Karpas-422 (cell line): Measurements from ENCODE around the gene ZNF773. TPM values are rescaled to one million over a fixed set of nuclear protein-coding genes. Genes with fewer than 3 reads are reported as not detected.
"Not testable (repeated sequence)": the region's sequence is repeated elsewhere in the genome, so short reads cannot be mapped to it uniquely, and the experiment has no call there.

Source experiments
- DNase-seq: peaks from one replicate; pipeline ENCODE4 v3.0.0-alpha.2; 2015
- H2AFZ ChIP-seq: fragments of 200-600 bp; sonication (generic); 2 replicates; pipeline ENCODE4 v1.6.1; 2014; ENCODE audit warnings: antibody characterized with exemption, low read length, mixed read lengths
- H3K27ac ChIP-seq: fragments of 200-600 bp; sonication (generic); 2 replicates; pipeline ENCODE4 v1.5.1; 2014; ENCODE audit warnings: mild to moderate bottlenecking, low read length, moderate library complexity
- H3K27me3 ChIP-seq: fragments of 200-600 bp; sonication (generic); 2 replicates; pipeline ENCODE4 v1.6.1; 2014; ENCODE audit warnings: low read length, mixed read lengths
- H3K36me3 ChIP-seq: fragments of 200-600 bp; sonication (generic); 2 replicates; pipeline ENCODE4 v1.6.1; 2014; ENCODE audit warnings: low read length, mixed read lengths; ENCODE audit not compliant: insufficient read depth
- H3K4me1 ChIP-seq: fragments of 200-600 bp; sonication (generic); 2 replicates; pipeline ENCODE4 v1.6.1; 2014; ENCODE audit warnings: mild to moderate bottlenecking, low read length, mixed read lengths
- H3K4me2 ChIP-seq: fragments of 200-600 bp; sonication (generic); 2 replicates; pipeline ENCODE4 v1.6.1; 2014; ENCODE audit warnings: low read length, low read depth, mild to moderate bottlenecking; ENCODE audit not compliant: poor library complexity, severe bottlenecking
- H3K4me3 ChIP-seq: fragments of 200-600 bp; sonication (generic); 2 replicates; pipeline ENCODE4 v1.5.1; 2014; ENCODE audit warnings: mild to moderate bottlenecking, antibody characterized with exemption, low read length, mixed read lengths
- H3K79me2 ChIP-seq: fragments of 200-600 bp; sonication (generic); 2 replicates; pipeline ENCODE4 v1.6.1; 2014; ENCODE audit warnings: mild to moderate bottlenecking, low read length, mixed read lengths
- H3K9ac ChIP-seq: fragments of 200-600 bp; sonication (generic); 2 replicates; pipeline ENCODE4 v1.6.0; 2014; ENCODE audit warnings: low read length
- H3K9me2 ChIP-seq: fragments of 200-600 bp; sonication (generic), shearing (Covaris generic); replicated peaks from 2 replicates; pipeline ENCODE4 v1.6.0; 2014; ENCODE audit warnings: mild to moderate bottlenecking, low read length, moderate library complexity; ENCODE audit not compliant: insufficient read depth
- H3K9me3 ChIP-seq: fragments of 300-700, 200-600 bp; sonication (generic); 2 replicates; pipeline ENCODE4 v1.6.1; 2014; ENCODE audit warnings: low read length, mixed read lengths
- H4K20me1 ChIP-seq: fragments of 200-600 bp; sonication (generic); 2 replicates; pipeline ENCODE4 v1.6.1; 2014; ENCODE audit warnings: mild to moderate bottlenecking, antibody characterized with exemption, low read length, low read depth; ENCODE audit not compliant: insufficient read depth
- total RNA-seq: library from RNA; depleted of rRNA; stranded (reverse); fragments of >200 nt; shearing (Covaris generic); gene quantifications from 2 replicates; pipeline ENCODE4 v1.2.3, GENCODE V29; 2014; ENCODE audit warnings: low replicate concordance

Gene ZNF773
- total RNA-seq, 1 experiment from 2014 or later, result 25.2 TPM

GRCh38 chr19:57488299-57488644, 11.5 kb upstream of the ZNF773 start:
- H3K9me2 ChIP-seq, H3K79me2 ChIP-seq, DNase-seq, H3K27ac ChIP-seq, H4K20me1 ChIP-seq, H3K27me3 ChIP-seq, H2AFZ ChIP-seq, H3K4me1 ChIP-seq: not testable (repeated sequence)
- Histone ChIP-seq H3K9ac (peak overlapping the region; percentile 39; the same call in 1 of the 2 replicates), H3K9me3 (peaks cover 34% of the 10 kb centered on the region), H3K4me3 (peak overlapping the region; percentile 55), H3K4me2 (peak overlapping the region; percentile 66), H3K36me3 (peaks cover 15% of the 10 kb centered on the region)

DNA sequence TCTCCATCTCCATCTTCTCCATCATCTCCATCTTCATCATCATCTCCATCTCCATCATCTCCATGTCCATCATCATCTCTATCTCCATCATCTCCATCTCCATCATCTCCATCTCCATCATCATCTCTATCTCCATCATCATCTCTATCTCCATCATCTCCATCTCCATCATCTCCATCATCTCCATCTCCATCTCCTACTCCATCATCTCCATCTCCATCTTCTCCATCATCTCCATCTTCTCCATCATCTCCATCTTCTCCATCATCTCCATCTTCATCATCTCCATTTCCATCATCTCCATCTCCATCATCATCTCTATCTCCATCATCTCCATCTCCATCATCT, 432 bp upstream of the ZNF773 start:
- peak overlapping the region; percentile 74 for H3K4me2 ChIP-seq
- H3K4me1 ChIP-seq, H3K27me3 ChIP-seq, H4K20me1 ChIP-seq, H3K27ac ChIP-seq, H3K9me2 ChIP-seq, H3K9ac ChIP-seq, DNase-seq: not testable (repeated sequence)
- 0 out of 2 replicates have a peak overlapping the region, but pooled peaks have one; percentile 30 for H2AFZ ChIP-seq
- H3K9me3 ChIP-seq, result peaks cover 63% of the 10 kb centered on the region
- H3K36me3 ChIP-seq, result peaks cover 34% of the 10 kb centered on the region
- peak overlapping the region; percentile 83 for H3K4me3 ChIP-seq
- peaks cover 36% of the 10 kb centered on the region for H3K79me2 ChIP-seq

DNA sequence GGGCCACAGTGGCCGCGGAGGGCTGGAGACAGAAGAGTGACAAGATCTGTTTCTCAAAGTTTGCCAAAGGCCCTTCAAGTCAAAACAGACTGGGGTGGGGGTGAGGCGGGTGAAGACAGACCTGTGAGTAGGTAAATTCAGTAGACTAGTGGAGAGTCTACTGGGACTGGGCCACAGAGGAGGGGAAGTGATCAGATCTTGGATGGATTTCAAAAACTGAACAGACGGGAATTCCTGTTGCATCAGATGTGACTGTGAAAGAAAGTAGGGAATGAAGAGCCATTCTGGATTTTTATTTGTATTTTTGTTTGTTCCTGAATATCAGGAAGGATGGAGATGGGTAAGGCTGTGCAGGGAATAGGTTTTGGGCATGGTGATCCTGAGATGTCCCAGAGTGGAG, 662 bp downstream of the ZNF773 start:
- H3K27me3 ChIP-seq, H3K4me1 ChIP-seq, H3K27ac ChIP-seq, H4K20me1 ChIP-seq, H3K9me2 ChIP-seq, DNase-seq, H2AFZ ChIP-seq: not testable (repeated sequence)
- Histone ChIP-seq H3K4me3 (peak overlapping the region; percentile 83), H3K9me3 (peaks cover 53% of the 10 kb centered on the region), H3K36me3 (peaks cover 40% of the 10 kb centered on the region), H3K79me2 (peaks cover 36% of the 10 kb centered on the region), H3K9ac (peak overlapping the region; percentile 62), H3K4me2 (peak overlapping the region; percentile 63)

DNA sequence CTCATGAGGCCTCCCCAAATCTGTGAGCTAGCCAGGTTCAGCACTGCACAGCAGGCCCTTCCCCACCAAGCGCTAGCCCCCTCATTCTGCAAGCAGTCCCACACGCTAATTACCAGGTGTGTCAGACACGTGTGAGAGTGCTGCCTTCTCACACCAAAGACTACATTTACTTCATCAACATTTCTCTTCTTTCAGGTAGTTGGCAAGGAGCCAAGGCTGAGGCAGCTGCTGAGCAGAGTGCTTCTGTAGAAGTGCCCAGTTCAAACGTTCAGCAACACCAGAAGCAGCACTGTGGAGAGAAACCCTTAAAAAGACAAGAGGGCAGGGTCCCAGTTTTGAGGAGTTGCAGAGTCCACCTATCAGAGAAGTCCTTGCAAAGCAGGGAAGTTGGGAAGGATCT, 6.4 kb downstream of the ZNF773 start:
- Histone ChIP-seq H2AFZ (no peak overlapping the region), H3K9ac (no peak overlapping the region), H3K9me3 (peaks cover 63% of the 10 kb centered on the region), H3K9me2 (no peaks in the 10 kb centered on the region), H3K27ac (no peak overlapping the region), H3K27me3 (no peaks in the 10 kb centered on the region), H3K36me3 (peaks cover 73% of the 10 kb centered on the region), H3K4me2 (no peak overlapping the region), H3K79me2 (peaks cover 27% of the 10 kb centered on the region), H3K4me1 (no peaks in the 10 kb centered on the region), H3K4me3 (no peak overlapping the region), H4K20me1 (no peaks in the 10 kb centered on the region)
- DNase-seq, result no peak

- H3K9me3 ChIP-seq, result peaks cover 66% of the 10 kb centered on the region
Observed at GRCh38 chr19:57511484-57511883, 11.7 kb downstream of the ZNF773 start.

DNA sequence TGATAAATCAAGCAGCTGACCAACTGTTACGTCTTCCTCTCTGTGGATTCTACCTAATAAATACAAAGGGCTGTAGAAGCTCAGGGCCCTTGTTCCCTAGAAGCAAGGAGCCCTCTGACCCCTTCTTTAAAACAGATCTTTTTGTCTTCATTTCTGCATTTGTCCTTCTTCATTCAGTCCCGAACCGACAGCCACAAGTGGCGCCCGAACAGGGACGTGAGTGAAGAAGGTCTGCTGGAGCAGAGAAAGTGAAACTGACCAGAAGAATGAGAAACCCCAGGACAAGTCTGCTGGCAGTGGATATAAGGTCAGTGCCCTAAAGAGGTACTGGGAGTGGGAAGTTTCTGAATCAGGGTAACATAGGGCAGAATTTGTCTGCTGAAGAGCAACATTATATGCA, 13.1 kb downstream of the ZNF773 start:
- DNase-seq, result peak; percentile 54
- Histone ChIP-seq H3K4me1 (no peaks in the 10 kb centered on the region), H3K9me2 (no peaks in the 10 kb centered on the region), H3K36me3 (peaks cover 57% of the 10 kb centered on the region), H3K9ac (no peak overlapping the region), H3K4me3 (no peak overlapping the region), H3K27ac (no peak overlapping the region), H3K9me3 (peaks cover 65% of the 10 kb centered on the region), H3K27me3 (no peaks in the 10 kb centered on the region), H2AFZ (no peak overlapping the region), H3K4me2 (no peak overlapping the region), H4K20me1 (no peaks in the 10 kb centered on the region), H3K79me2 (no peaks in the 10 kb centered on the region)

More at GRCh38 chr19:57511484-57511883, 11.7 kb downstream of the ZNF773 start:
- no peaks in the 10 kb centered on the region for H3K4me1 ChIP-seq
- H4K20me1 ChIP-seq, result no peaks in the 10 kb centered on the region
- no peak overlapping the region for H3K27ac ChIP-seq
- no peak for DNase-seq
- H3K36me3 ChIP-seq, result peaks cover 58% of the 10 kb centered on the region
- H3K4me2 ChIP-seq, result no peak overlapping the region
- no peak overlapping the region for H3K9ac ChIP-seq
- no peaks in the 10 kb centered on the region for H3K79me2 ChIP-seq
- no peak overlapping the region for H3K4me3 ChIP-seq
- H3K9me2 ChIP-seq, result no peaks in the 10 kb centered on the region
- H3K27me3 ChIP-seq, result no peaks in the 10 kb centered on the region
- no peak overlapping the region for H2AFZ ChIP-seq

GRCh38 chr19:57515255-57515654, 15.5 kb downstream of the ZNF773 start:
- Histone ChIP-seq H3K4me1 (no peaks in the 10 kb centered on the region), H3K9ac (no peak overlapping the region), H2AFZ (no peak overlapping the region), H3K27ac (no peak overlapping the region), H3K79me2 (no peaks in the 10 kb centered on the region), H3K9me2 (no peaks in the 10 kb centered on the region), H3K4me2 (no peak overlapping the region), H3K4me3 (no peak overlapping the region), H4K20me1 (no peaks in the 10 kb centered on the region), H3K36me3 (peaks cover 43% of the 10 kb centered on the region), H3K27me3 (no peaks in the 10 kb centered on the region), H3K9me3 (peaks cover 49% of the 10 kb centered on the region)
- no peak for DNase-seq

- H2AFZ ChIP-seq, H3K4me2 ChIP-seq, H3K9me2 ChIP-seq, H3K27ac ChIP-seq, H3K79me2 ChIP-seq, DNase-seq, H3K9ac ChIP-seq, H3K27me3 ChIP-seq, H3K4me3 ChIP-seq, H3K4me1 ChIP-seq, H4K20me1 ChIP-seq: not testable (repeated sequence)
- Histone ChIP-seq H3K9me3 (peaks cover 41% of the 10 kb centered on the region), H3K36me3 (peaks cover 41% of the 10 kb centered on the region)
Observed at GRCh38 chr19:57518021-57518420, 18.3 kb downstream of the ZNF773 start.
